GM18502 (cell line): ENCODE results near the gene PDIK1L.

Source experiments
- ATAC-seq: cut with Tn5 transposase; IDR thresholded peaks from one replicate; pipeline ENCODE4 v1.9.1; 2021; ENCODE audit warnings: mild to moderate bottlenecking; ENCODE audit not compliant: unreplicated experiment, poor library complexity

The PDIK1L gene

GRCh38 chr1:26168410-26169197, 57.0 kb downstream of the PDIK1L start, which contains the start of gene C1orf232:
TSS of gene C1orf232 (minus strand) at chr1:26168963. CDS start at chr1:26168499, 464 bp downstream.
- ATAC-seq, result no peak

DNA sequence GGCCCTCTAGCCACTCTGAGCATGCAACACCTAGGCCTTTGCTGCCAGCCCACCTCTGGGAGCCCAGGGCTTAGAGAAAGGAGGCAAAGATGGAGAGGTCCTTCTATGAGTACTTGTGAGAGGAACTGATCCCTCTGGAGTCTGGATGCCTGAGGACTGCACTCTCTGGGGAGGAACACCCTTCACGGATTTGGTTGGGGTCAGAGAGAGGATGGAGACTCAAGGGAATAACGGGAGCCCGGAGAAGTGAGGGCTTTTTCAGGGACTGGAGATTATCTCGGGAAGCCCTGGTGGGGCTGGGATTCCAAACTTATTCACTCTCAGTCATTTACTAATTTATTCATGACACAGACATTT, 57.6 kb downstream of the PDIK1L start:
- ATAC-seq, result no peak

GRCh38 chr1:26169669-26170471, 58.2 kb downstream of the PDIK1L start, which contains the start of gene ZNF593:
TSS of gene ZNF593 (plus strand) at chr1:26169908. CDS start at chr1:26169984, 76 bp downstream.
- peak; percentile 89 for ATAC-seq

DNA sequence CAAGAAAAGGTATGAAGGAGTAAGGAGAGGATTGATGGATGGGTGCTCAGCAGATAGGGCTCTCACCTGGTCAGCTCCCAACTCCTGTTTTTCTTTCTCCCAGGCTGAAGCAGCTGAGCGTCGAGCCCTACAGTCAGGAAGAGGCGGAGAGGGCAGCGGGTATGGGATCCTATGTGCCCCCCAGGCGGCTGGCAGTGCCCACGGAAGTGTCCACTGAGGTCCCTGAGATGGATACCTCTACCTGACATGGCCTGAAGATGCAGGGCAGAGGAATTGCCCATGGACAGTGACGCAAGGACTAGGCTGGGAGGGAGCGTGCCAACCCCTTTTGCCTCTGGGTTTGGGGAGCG, 58.8 kb downstream of the PDIK1L start:
- ATAC-seq, result no peak

DNA sequence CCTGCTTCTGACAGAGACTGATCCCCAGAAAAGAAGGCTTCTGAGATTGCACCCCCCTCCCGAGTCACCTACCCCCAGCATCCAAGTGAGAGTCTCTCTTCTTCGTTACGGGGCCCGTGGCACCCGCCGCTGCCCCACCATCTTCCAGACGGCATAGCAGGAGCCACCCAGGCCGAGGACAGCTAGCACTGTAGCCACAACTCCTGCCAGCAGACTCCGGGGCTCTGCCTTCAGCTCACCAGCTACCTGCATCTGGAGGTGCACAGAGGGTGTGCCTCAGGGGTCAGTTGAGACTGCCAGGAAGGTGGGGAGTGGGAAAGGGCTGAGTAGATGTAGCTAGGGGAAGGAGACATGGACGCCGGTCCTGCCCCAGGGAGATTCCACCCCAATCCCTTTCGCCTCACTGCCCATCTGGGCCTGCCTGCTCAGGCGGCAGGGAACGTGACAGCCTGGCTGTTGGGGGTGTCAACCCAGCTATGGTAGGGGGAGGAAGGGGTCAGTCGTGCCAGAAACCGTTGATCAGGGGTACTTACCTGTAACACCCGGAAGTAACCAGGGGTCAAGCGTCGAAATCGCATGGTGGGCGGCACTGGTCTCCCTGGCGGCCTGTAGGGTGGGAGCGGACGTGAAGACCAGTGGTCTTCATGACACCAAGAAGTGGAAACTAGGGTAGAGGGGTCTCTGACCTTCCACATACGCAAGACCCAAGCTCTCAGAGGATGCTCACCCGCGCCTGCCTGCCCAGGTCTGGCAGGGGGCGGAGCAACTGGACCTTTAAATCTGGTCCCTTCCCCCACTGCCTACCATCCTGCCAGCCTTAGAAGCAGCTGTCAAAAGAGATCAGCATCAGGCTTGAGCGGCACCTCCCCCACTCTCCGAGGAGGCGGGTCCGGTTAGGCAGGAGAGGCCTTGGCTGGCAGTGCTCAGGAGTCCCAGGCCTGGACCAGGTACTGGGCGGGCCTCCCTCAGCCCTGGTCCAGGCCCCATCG, 59.8 kb downstream of the PDIK1L start, which contains the start of gene ZNF593OS:
Gene ZNF593OS, minus strand, starts transcription at position 749 of the 989 bp plus-strand sequence. Its CDS starts 171 bp downstream, at position 578.
- ATAC-seq, result no peak
